DOHH2 (cell line): ENCODE data around the gene AGR3.

Experiments used
- H3F3A ChIP-seq: fragments of 200-600 bp; sonication (generic), shearing (Covaris generic); 2 replicates; pipeline ENCODE4 v1.6.0; 2016; ENCODE audit warnings: antibody characterized with exemption, mild to moderate bottlenecking; ENCODE audit not compliant: control insufficient read depth, insufficient read depth
- H3K27ac ChIP-seq: fragments of 200-600 bp; sonication (generic); 2 replicates; pipeline ENCODE4 v1.5.1; 2014; ENCODE audit warnings: low read depth, mild to moderate bottlenecking, low read length, moderate library complexity
- H3K27me3 ChIP-seq: fragments of 200-600 bp; sonication (generic); 2 replicates; pipeline ENCODE4 v1.6.1; 2014; ENCODE audit warnings: mild to moderate bottlenecking, low read length, mixed read lengths; ENCODE audit not compliant: control insufficient read depth
- H3K36me3 ChIP-seq: fragments of 200-600 bp; sonication (generic); 2 replicates; pipeline ENCODE4 v1.6.1; 2014; ENCODE audit warnings: mild to moderate bottlenecking, low read length, moderate library complexity, mixed read lengths; ENCODE audit not compliant: control insufficient read depth
- H3K4me1 ChIP-seq: fragments of 200-600 bp; sonication (generic); 2 replicates; pipeline ENCODE4 v1.6.1; 2014; ENCODE audit warnings: mild to moderate bottlenecking, low read length, mixed read lengths; ENCODE audit not compliant: control insufficient read depth
- H3K4me2 ChIP-seq: fragments of 200-600 bp; sonication (generic); 2 replicates; pipeline ENCODE4 v1.6.0; 2014; ENCODE audit warnings: mild to moderate bottlenecking, low read length, moderate library complexity
- H3K4me3 ChIP-seq: fragments of 200-600 bp; sonication (generic); 2 replicates; pipeline ENCODE4 v1.5.1; 2014; ENCODE audit warnings: mild to moderate bottlenecking, low read length, mixed read lengths
- H3K79me2 ChIP-seq: fragments of 200-600 bp; sonication (generic); 2 replicates; pipeline ENCODE4 v1.6.1; 2014; ENCODE audit warnings: mild to moderate bottlenecking, low read length, mixed read lengths; ENCODE audit not compliant: control insufficient read depth
- H3K9me2 ChIP-seq: fragments of 200-600 bp; sonication (generic); replicated peaks from 2 replicates; pipeline ENCODE4 v1.6.1; 2014; ENCODE audit warnings: mild to moderate bottlenecking, low read length, mixed read lengths; ENCODE audit not compliant: control insufficient read depth
- H3K9me3 ChIP-seq: fragments of 200-600 bp; sonication (generic); 2 replicates; pipeline ENCODE4 v1.6.1; 2014; ENCODE audit warnings: antibody characterized with exemption, low read length, mixed read lengths; ENCODE audit not compliant: control insufficient read depth, insufficient read depth
- H4K20me1 ChIP-seq: fragments of 200-600 bp; sonication (generic); 2 replicates; pipeline ENCODE4 v1.6.0; 2014; ENCODE audit warnings: low read depth, mild to moderate bottlenecking, antibody characterized with exemption, low read length, moderate library complexity; ENCODE audit not compliant: control insufficient read depth, insufficient read depth
- CTCF ChIP-seq: fragments of 200-600 bp; sonication (generic); IDR thresholded peaks from one replicate; pipeline ENCODE4 v1.5.1; 2014; ENCODE audit warnings: antibody characterized with exemption, mild to moderate bottlenecking, low read depth, low read length; ENCODE audit not compliant: poor library complexity, severe bottlenecking
- EZH2phosphoT487 ChIP-seq: fragments of 200-600 bp; sonication (generic); IDR thresholded peaks from 2 replicates; pipeline ENCODE4 v1.6.1; 2017; ENCODE audit warnings: borderline replicate concordance, mild to moderate bottlenecking, antibody characterized with exemption, low read length, moderate library complexity, mixed read lengths

The AGR3 gene

GRCh38 chr7:16900209-16900768 is 18.5 kb upstream of the AGR3 start:
- H3K79me2 ChIP-seq: no peaks in the 10 kb centered on the region
- H4K20me1 ChIP-seq: no peaks in the 10 kb centered on the region
- no peak overlapping the region for H3K4me3 ChIP-seq
- no peaks in the 10 kb centered on the region for H3K27me3 ChIP-seq
- H3K36me3 ChIP-seq: no peaks in the 10 kb centered on the region
- H3K9me3 ChIP-seq: no peaks in the 10 kb centered on the region
- no peaks in the 10 kb centered on the region for H3K9me2 ChIP-seq
- H3K27ac ChIP-seq: no peak overlapping the region
- TF ChIP-seq CTCF: no peak
- no peak for TF ChIP-seq EZH2phosphoT487
- no peaks in the 10 kb centered on the region for H3F3A ChIP-seq
- no peaks in the 10 kb centered on the region for H3K4me1 ChIP-seq
- H3K4me2 ChIP-seq: no peak overlapping the region

- Histone ChIP-seq H3K9me2 (no peaks in the 10 kb centered on the region), H3K4me1 (no peaks in the 10 kb centered on the region), H3K9me3 (no peaks in the 10 kb centered on the region), H3K27ac (no peak overlapping the region), H3F3A (no peaks in the 10 kb centered on the region), H3K79me2 (no peaks in the 10 kb centered on the region), H3K36me3 (no peaks in the 10 kb centered on the region), H4K20me1 (no peaks in the 10 kb centered on the region), H3K4me3 (no peak overlapping the region), H3K27me3 (no peaks in the 10 kb centered on the region), H3K4me2 (no peak overlapping the region)
- TF ChIP-seq EZH2phosphoT487: no peak
- no peak for TF ChIP-seq CTCF
Measured at GRCh38 chr7:16891874-16892643, 10.3 kb upstream of the AGR3 start.

GRCh38 chr7:16891338-16891737 is 9.6 kb upstream of the AGR3 start:
- H3K79me2 ChIP-seq: no peaks in the 10 kb centered on the region
- H3K9me3 ChIP-seq: no peaks in the 10 kb centered on the region
- H3K36me3 ChIP-seq: no peaks in the 10 kb centered on the region
- H3F3A ChIP-seq: no peaks in the 10 kb centered on the region
- H3K27ac ChIP-seq: no peak overlapping the region
- H3K4me1 ChIP-seq: no peaks in the 10 kb centered on the region
- H4K20me1 ChIP-seq: no peaks in the 10 kb centered on the region
- H3K4me2 ChIP-seq: no peak overlapping the region
- H3K4me3 ChIP-seq: no peak overlapping the region
- TF ChIP-seq EZH2phosphoT487 (no peak), CTCF (peak; percentile 72)
- no peaks in the 10 kb centered on the region for H3K27me3 ChIP-seq
- H3K9me2 ChIP-seq: no peaks in the 10 kb centered on the region
